K562 (cell line): ENCODE measurements around the gene RIMS3. TPM values are rescaled to one million over a fixed set of nuclear protein-coding genes. Genes with fewer than 3 reads are reported as not detected.

Source experiments
- RBM39 ChIP-seq: fragments of 200-400 bp; formaldehyde crosslinking; optimal IDR thresholded peaks from 2 replicates; pipeline ENCODE3; 2018; ENCODE audit warnings: low read depth, low read length
- polyA plus RNA-seq, 8 experiments: library from polyadenylated mRNA; depleted of rRNA in 4 of 8; stranded (reverse) in 5 of 8; unstranded in 3 of 8; fragments of >200 nt; fragmentation: Nextera tagmentation in 2 of 8; fragmentation: Illumina TruSeq in 1 of 8; extraction: Ambion mirVana in 2 of 8; extraction: Trizol in 1 of 8; gene quantifications; 2 replicates each; pipeline versions ENCODE4 v1.2.1 to v1.2.3, GENCODE V29; 2011 to 2014; ENCODE audit warnings: inconsistent platforms in 1 of 8, missing spikeins in 1 of 8
- total RNA-seq, 7 experiments: library from RNA; depleted of rRNA in 6 of 7; stranded (reverse); fragments of >200 nt in 6 of 7; fragmentation: Illumina TruSeq in 2 of 7; extraction: Trizol in 2 of 7; gene quantifications; 2 replicates each; pipeline versions ENCODE4 v1.2.1 to v1.2.3, GENCODE V29; 2011 to 2021; ENCODE audit warnings: low replicate concordance in 1 of 7
- TF ChIP-seq, protein P1 (sequence below): fragments of 450-650 bp; IDR thresholded peaks from 2 replicates; pipeline ENCODE4 v1.6.1; 2016; ENCODE audit warnings: mild to moderate bottlenecking, moderate library complexity
- TF ChIP-seq, protein P2 (sequence below): fragments of 150-350 bp; conservative IDR thresholded peaks from 2 replicates; pipeline ENCODE4 v1.6.1; 2014; ENCODE audit warnings: low read length

Gene RIMS3
- total and polyA plus RNA-seq, 9 of the 15 experiments (the other 6 are each of a cell fraction or from before 2014, with no cell fraction given) = 0.06 to 1.2 (median 0.59) TPM

DNA sequence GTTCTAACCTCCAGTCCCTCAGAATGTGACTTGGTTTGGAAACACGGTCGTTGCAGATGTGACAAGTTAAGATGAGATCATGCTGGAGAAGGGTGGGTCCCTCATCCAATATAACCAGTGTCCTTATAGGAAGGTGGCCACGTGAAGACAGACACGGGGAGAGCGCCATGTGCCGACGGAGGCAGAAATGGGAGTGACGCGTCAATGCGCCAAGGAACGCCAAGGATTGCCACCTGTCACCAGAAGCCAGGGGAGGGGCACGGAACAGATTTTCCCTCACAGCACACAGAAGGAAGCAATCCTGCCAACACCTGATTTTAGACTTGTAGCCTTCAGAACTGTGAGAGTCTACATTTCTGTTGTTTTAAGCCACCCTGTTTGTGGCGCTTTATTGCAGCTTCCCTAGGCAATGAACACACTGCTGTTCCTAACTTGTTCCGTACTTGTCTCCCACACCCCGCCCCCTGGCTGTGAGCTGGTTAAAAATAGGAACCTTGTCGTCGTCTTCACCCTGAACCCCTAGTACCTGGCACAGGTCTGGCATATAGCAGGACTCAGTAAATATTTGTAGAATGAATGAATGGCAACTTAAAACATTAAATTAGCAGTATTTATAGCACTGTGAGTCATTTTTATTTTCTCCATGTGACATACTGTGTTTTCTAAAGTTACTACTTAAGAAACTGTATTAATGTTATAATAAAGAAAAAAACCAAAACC lies 14.2 kb downstream of the RIMS3 start (continued):
- TF ChIP-seq, protein P1, sequence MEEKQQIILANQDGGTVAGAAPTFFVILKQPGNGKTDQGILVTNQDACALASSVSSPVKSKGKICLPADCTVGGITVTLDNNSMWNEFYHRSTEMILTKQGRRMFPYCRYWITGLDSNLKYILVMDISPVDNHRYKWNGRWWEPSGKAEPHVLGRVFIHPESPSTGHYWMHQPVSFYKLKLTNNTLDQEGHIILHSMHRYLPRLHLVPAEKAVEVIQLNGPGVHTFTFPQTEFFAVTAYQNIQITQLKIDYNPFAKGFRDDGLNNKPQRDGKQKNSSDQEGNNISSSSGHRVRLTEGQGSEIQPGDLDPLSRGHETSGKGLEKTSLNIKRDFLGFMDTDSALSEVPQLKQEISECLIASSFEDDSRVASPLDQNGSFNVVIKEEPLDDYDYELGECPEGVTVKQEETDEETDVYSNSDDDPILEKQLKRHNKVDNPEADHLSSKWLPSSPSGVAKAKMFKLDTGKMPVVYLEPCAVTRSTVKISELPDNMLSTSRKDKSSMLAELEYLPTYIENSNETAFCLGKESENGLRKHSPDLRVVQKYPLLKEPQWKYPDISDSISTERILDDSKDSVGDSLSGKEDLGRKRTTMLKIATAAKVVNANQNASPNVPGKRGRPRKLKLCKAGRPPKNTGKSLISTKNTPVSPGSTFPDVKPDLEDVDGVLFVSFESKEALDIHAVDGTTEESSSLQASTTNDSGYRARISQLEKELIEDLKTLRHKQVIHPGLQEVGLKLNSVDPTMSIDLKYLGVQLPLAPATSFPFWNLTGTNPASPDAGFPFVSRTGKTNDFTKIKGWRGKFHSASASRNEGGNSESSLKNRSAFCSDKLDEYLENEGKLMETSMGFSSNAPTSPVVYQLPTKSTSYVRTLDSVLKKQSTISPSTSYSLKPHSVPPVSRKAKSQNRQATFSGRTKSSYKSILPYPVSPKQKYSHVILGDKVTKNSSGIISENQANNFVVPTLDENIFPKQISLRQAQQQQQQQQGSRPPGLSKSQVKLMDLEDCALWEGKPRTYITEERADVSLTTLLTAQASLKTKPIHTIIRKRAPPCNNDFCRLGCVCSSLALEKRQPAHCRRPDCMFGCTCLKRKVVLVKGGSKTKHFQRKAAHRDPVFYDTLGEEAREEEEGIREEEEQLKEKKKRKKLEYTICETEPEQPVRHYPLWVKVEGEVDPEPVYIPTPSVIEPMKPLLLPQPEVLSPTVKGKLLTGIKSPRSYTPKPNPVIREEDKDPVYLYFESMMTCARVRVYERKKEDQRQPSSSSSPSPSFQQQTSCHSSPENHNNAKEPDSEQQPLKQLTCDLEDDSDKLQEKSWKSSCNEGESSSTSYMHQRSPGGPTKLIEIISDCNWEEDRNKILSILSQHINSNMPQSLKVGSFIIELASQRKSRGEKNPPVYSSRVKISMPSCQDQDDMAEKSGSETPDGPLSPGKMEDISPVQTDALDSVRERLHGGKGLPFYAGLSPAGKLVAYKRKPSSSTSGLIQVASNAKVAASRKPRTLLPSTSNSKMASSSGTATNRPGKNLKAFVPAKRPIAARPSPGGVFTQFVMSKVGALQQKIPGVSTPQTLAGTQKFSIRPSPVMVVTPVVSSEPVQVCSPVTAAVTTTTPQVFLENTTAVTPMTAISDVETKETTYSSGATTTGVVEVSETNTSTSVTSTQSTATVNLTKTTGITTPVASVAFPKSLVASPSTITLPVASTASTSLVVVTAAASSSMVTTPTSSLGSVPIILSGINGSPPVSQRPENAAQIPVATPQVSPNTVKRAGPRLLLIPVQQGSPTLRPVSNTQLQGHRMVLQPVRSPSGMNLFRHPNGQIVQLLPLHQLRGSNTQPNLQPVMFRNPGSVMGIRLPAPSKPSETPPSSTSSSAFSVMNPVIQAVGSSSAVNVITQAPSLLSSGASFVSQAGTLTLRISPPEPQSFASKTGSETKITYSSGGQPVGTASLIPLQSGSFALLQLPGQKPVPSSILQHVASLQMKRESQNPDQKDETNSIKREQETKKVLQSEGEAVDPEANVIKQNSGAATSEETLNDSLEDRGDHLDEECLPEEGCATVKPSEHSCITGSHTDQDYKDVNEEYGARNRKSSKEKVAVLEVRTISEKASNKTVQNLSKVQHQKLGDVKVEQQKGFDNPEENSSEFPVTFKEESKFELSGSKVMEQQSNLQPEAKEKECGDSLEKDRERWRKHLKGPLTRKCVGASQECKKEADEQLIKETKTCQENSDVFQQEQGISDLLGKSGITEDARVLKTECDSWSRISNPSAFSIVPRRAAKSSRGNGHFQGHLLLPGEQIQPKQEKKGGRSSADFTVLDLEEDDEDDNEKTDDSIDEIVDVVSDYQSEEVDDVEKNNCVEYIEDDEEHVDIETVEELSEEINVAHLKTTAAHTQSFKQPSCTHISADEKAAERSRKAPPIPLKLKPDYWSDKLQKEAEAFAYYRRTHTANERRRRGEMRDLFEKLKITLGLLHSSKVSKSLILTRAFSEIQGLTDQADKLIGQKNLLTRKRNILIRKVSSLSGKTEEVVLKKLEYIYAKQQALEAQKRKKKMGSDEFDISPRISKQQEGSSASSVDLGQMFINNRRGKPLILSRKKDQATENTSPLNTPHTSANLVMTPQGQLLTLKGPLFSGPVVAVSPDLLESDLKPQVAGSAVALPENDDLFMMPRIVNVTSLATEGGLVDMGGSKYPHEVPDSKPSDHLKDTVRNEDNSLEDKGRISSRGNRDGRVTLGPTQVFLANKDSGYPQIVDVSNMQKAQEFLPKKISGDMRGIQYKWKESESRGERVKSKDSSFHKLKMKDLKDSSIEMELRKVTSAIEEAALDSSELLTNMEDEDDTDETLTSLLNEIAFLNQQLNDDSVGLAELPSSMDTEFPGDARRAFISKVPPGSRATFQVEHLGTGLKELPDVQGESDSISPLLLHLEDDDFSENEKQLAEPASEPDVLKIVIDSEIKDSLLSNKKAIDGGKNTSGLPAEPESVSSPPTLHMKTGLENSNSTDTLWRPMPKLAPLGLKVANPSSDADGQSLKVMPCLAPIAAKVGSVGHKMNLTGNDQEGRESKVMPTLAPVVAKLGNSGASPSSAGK = peak; percentile 46; the same call in 1 of the 2 replicates
- TF ChIP-seq, protein P2, sequence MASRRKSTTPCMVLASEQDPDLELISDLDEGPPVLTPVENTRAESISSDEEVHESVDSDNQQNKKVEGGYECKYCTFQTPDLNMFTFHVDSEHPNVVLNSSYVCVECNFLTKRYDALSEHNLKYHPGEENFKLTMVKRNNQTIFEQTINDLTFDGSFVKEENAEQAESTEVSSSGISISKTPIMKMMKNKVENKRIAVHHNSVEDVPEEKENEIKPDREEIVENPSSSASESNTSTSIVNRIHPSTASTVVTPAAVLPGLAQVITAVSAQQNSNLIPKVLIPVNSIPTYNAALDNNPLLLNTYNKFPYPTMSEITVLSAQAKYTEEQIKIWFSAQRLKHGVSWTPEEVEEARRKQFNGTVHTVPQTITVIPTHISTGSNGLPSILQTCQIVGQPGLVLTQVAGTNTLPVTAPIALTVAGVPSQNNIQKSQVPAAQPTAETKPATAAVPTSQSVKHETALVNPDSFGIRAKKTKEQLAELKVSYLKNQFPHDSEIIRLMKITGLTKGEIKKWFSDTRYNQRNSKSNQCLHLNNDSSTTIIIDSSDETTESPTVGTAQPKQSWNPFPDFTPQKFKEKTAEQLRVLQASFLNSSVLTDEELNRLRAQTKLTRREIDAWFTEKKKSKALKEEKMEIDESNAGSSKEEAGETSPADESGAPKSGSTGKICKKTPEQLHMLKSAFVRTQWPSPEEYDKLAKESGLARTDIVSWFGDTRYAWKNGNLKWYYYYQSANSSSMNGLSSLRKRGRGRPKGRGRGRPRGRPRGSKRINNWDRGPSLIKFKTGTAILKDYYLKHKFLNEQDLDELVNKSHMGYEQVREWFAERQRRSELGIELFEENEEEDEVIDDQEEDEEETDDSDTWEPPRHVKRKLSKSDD = no peak
- no peak for TF ChIP-seq RBM39
